NCI-H1694 treated with DMSO at 0.1 percent for 48 hours (cell line): ENCODE measurements around the gene DTNBP1.

Experiments
- DNase-seq: peaks from one replicate; lab custom pipeline; 2025; lab: John Stamatoyannopoulos, UW

The DTNBP1 gene

GRCh38 chr6:15481390-15482291, 181.2 kb downstream of the DTNBP1 start:
- DNase-seq, result no peak

DNA sequence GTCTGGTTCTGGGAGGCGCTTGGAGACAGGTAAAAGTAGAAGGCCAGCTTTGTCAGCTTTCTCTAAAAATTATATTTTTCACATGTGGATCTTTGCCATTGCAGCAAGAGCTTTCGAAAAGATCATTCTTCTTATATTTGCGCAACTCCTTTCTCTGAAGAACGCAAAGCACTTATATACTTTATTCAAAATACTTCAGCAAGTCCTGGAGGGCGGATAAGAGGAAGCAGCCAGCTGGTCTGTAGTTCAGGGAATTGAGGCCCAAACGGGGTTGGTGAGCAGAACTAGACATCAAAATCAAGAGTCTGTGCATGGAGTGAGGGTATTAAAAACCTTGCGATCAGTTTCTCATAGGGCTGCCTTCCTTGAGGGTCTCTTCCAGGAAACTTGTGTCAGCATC, 182.3 kb downstream of the DTNBP1 start:
- no peak for DNase-seq

DNA sequence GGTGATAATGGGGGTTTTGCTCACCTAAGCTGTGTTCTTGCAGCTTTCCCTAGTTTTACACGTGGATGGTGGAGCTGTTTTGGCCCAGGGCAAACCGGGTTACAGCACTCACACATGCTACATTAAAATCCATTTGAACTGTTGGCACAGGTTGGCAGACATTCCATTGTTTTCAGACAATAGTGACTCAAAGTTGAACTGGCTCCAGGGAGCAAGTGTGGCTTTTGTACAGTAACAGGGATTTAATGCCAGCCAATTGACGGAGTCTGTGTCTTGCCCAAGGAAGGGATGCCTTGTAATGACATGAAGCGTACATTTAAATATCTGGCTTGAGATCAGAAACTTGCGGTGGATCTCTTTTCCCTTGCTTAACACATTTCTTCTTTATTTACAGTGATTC, 183.1 kb downstream of the DTNBP1 start:
- no peak for DNase-seq

DNA sequence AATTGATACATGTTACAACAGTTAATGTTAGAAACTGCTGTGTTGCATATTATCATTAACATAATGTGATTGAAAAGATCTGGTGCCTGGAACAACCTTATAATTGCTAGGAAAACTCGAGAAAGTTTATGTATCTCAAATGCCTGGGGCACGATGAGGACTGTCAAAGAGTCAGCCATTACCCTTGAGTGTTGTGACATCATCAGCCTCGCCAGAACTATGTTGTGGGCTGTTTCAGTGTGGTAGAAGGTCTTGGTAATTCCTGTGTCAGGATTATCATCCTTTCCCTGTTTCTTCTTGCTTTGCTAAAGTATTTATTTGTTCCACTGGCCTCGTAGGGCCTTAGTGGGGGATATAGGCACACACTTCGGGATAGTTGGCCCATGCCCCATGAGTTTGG, 185.1 kb downstream of the DTNBP1 start:
- DNase-seq, result no peak

- no peak for DNase-seq
Observed at GRCh38 chr6:15476631-15477380, 186.0 kb downstream of the DTNBP1 start.

DNA sequence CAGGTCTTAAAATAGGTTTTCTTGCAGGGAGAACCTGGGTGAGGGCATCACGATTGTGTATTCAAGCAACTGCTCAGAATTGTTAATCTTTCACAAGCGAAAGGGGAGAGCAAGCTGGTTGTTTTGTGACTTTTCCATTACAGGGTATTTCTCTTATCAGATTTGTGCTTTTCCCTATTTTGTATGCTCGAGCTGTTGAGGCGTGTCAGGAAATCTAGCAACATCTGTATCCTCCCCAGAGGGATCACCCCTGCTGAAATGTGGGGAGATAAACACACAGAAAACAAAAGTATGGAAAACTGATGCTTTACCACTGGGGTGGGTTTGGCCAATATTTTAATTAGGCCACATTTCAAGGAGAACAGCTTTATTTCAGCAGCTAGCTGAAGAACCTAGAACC, 187.0 kb downstream of the DTNBP1 start:
- no peak for DNase-seq

DNA sequence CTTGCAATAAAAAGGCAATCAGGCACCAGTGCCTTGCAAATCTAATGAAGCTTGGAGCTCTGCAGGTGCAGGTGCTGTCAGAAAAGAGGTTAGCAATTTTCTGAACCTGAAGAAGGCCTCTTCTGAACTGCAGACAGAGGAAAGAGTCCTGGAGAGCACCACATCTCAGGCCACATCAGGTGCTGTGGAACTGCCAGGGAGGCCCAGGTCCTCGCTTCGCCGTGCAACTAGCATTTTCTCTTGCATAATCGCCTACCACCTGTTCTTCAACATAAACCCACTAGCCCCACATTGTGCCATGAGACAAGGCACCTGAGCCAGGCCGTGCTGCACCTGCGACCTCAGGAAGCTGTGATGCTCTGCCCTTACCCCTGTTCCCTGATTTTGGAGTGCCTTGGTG, 187.6 kb downstream of the DTNBP1 start:
- no peak for DNase-seq

DNA sequence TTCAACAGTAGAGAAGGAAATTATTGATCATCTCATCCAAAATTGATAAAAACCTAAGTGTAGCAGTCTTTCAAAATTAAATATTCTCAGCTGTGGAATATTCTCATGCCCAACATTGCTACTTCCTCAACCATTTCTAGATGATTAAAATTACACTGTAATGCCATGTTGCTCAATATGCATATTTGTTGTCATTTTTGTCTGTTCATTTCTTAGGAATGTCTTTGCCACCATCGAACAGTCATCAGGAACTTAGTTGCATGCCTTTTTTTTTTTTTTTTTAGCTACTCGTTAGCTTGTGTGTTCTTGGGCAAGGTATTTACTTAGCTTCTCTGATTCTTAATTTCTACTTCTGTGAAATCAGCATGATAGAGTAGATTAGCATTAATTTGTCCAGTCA, 188.6 kb downstream of the DTNBP1 start:
- no peak for DNase-seq

DNA sequence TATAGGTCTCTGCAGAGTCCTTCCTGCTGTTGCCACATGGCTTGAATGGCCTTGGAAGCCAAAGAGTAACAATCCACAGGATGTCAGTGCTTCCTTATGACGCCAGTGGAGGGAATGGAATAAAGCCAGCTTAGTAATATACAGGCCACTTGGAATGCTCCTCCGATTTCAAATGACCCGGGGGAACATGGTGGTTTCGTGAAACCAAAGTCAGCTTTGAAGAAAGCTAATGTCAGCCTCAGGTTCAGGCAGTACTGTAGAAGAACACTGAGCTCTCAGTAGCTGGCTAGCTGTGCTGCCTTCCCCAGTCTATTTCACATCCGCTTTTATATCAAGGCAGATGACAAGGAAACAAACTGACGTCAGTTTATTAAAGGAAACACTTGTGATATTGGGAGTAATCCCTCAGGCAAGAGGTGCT, 189.1 kb downstream of the DTNBP1 start:
- no peak for DNase-seq

GRCh38 chr6:15473174-15473573, 189.7 kb downstream of the DTNBP1 start:
- no peak for DNase-seq
